NT2/D1 (cell line): Measurements from ENCODE around the gene CLEC16A.

Source experiments
- YY1 ChIP-seq: IDR thresholded peaks from 2 replicates; pipeline ENCODE4 v1.6.1; 2011; ENCODE audit not compliant: insufficient read length, insufficient read depth
- ZNF274 ChIP-seq: IDR thresholded peaks from 2 replicates; pipeline ENCODE4 v1.6.1; 2011; ENCODE audit warnings: mild to moderate bottlenecking, low read depth, low read length

GRCh38 chr16:10995565-10995964 is 51.2 kb downstream of the CLEC16A start:
- TF ChIP-seq ZNF274 (no peak), YY1 (no peak)
